ENCODE data around the gene SLC7A1. TPM values are rescaled to one million over a fixed set of nuclear protein-coding genes. Genes with fewer than 3 reads are reported as not detected.
A peak's percentile ranks its signal among the peaks of the same experiment; 100 is the strongest.

The SLC7A1 gene
- total RNA-seq, 1 experiment from 2014 or later, result 84.5 TPM

DNA sequence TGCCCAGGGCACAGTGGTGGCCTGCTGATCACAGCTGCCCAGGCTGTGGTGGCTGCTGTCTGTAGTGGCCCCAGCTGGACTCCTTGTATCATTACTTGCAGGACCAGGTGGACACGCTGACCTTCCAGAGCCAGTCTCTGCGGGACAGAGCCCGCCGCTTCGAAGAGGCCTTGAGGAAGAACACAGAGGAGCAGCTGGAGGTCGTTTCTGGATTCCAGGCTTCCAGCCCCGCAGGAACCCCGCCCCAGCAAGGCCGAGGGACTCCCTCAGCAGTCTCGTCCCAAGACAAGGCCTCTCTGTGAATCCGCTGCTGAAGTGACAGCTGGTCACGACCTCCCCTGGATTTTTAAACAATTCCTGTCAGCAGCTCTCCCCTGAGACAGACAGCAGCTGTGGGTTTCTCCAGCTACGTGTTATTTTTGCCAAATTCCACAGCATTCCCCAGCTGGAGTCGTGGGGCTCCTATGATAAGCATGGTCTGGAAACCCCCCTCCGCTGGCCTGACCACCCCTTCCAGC lies 98.3 kb downstream of the SLC7A1 start:
- ChIA-PET POLR2A (no interaction called here), CTCF (interaction anchor here (0.9 to 3.8 kb wide), 7 partner anchors 11 to 636 kb away, joined by 3 to 31 read pairs (median 5); no protein-coding TSS in a partner anchor)
- Mint-ChIP-seq H3K9me3 (no peaks in the 10 kb centered on the region), H3K36me3 (no peaks in the 10 kb centered on the region), H3K27me3 (ENCODE audit: low read depth) (no peaks in the 10 kb centered on the region), H3K4me3 (no peak overlapping the region), H3K27ac (no peak overlapping the region), H3K4me1 (peaks cover 8% of the 10 kb centered on the region)
- TF ChIP-seq NR2C2 (CRISPR knock-in tag; IDR thresholded peaks at IDR 0.05), result no peak
- no peak for TF ChIP-seq E2F1 (CRISPR knock-in tag; IDR thresholded peaks at IDR 0.05)
- TF ChIP-seq, protein P1, sequence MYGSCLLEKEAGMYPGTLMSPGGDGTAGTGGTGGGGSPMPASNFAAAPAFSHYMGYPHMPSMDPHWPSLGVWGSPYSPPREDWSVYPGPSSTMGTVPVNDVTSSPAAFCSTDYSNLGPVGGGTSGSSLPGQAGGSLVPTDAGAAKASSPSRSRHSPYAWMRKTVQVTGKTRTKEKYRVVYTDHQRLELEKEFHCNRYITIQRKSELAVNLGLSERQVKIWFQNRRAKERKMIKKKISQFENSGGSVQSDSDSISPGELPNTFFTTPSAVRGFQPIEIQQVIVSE (CRISPR knock-in tag; IDR thresholded peaks at IDR 0.05; ENCODE audit: borderline replicate concordance), result no peak
- no peak for TF ChIP-seq E2F4 (CRISPR knock-in tag; IDR thresholded peaks at IDR 0.05; ENCODE audit: borderline replicate concordance, low read depth)
- no peak for TF ChIP-seq RELA (CRISPR knock-in tag; IDR thresholded peaks at IDR 0.05; ENCODE audit: borderline replicate concordance)
- TF ChIP-seq ZNF396 (CRISPR knock-in tag; IDR thresholded peaks at IDR 0.05; ENCODE audit: borderline replicate concordance), result no peak
- no peak for TF ChIP-seq RORB (CRISPR knock-in tag; IDR thresholded peaks at IDR 0.05)
- no peak for TF ChIP-seq NFATC4 (CRISPR knock-in tag; IDR thresholded peaks at IDR 0.05)
- TF ChIP-seq E2F5 (CRISPR knock-in tag; IDR thresholded peaks at IDR 0.05), result no peak
- TF ChIP-seq CREM (CRISPR knock-in tag; IDR thresholded peaks at IDR 0.05), result no peak
- TF ChIP-seq ZNF317 (CRISPR knock-in tag; IDR thresholded peaks at IDR 0.05; ENCODE audit: borderline replicate concordance, low read depth), result no peak
- TF ChIP-seq, protein P2, sequence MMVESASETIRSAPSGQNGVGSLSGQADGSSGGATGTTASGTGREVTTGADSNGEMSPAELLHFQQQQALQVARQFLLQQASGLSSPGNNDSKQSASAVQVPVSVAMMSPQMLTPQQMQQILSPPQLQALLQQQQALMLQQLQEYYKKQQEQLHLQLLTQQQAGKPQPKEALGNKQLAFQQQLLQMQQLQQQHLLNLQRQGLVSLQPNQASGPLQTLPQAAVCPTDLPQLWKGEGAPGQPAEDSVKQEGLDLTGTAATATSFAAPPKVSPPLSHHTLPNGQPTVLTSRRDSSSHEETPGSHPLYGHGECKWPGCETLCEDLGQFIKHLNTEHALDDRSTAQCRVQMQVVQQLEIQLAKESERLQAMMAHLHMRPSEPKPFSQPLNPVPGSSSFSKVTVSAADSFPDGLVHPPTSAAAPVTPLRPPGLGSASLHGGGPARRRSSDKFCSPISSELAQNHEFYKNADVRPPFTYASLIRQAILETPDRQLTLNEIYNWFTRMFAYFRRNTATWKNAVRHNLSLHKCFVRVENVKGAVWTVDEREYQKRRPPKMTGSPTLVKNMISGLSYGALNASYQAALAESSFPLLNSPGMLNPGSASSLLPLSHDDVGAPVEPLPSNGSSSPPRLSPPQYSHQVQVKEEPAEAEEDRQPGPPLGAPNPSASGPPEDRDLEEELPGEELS (CRISPR knock-in tag; IDR thresholded peaks at IDR 0.05), result no peak
- TF ChIP-seq NFE2L1 (CRISPR knock-in tag; IDR thresholded peaks at IDR 0.05), result no peak
- no peak for TF ChIP-seq KAT7 (CRISPR knock-in tag; IDR thresholded peaks at IDR 0.05; ENCODE audit: borderline replicate concordance)
- TF ChIP-seq, protein P3, sequence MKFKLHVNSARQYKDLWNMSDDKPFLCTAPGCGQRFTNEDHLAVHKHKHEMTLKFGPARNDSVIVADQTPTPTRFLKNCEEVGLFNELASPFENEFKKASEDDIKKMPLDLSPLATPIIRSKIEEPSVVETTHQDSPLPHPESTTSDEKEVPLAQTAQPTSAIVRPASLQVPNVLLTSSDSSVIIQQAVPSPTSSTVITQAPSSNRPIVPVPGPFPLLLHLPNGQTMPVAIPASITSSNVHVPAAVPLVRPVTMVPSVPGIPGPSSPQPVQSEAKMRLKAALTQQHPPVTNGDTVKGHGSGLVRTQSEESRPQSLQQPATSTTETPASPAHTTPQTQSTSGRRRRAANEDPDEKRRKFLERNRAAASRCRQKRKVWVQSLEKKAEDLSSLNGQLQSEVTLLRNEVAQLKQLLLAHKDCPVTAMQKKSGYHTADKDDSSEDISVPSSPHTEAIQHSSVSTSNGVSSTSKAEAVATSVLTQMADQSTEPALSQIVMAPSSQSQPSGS (CRISPR knock-in tag; IDR thresholded peaks at IDR 0.05; ENCODE audit: borderline replicate concordance, low read depth), result no peak
- TF ChIP-seq JAZF1 (CRISPR knock-in tag; IDR thresholded peaks at IDR 0.05), result no peak
- TF ChIP-seq SP1 (CRISPR knock-in tag; conservative IDR thresholded peaks at IDR 0.05), result no peak
- TF ChIP-seq, protein P4, sequence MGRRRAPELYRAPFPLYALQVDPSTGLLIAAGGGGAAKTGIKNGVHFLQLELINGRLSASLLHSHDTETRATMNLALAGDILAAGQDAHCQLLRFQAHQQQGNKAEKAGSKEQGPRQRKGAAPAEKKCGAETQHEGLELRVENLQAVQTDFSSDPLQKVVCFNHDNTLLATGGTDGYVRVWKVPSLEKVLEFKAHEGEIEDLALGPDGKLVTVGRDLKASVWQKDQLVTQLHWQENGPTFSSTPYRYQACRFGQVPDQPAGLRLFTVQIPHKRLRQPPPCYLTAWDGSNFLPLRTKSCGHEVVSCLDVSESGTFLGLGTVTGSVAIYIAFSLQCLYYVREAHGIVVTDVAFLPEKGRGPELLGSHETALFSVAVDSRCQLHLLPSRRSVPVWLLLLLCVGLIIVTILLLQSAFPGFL (CRISPR knock-in tag; IDR thresholded peaks at IDR 0.05; ENCODE audit: borderline replicate concordance), result no peak
- no peak for TF ChIP-seq AR (CRISPR knock-in tag; IDR thresholded peaks at IDR 0.05)
- TF ChIP-seq, protein P5, sequence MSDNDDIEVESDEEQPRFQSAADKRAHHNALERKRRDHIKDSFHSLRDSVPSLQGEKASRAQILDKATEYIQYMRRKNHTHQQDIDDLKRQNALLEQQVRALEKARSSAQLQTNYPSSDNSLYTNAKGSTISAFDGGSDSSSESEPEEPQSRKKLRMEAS (CRISPR knock-in tag; IDR thresholded peaks at IDR 0.05), result no peak
- ATAC-seq (peak; percentile 45; the same call in 1 of the 2 replicates), DNase-seq (ENCODE audit: low spot score) (no peak)

Measured in WTC11 (cell line).